HEK293T (cell line): ENCODE results near the gene HBA2.

Experiments used
- ARNT ChIP-seq: fragments of 450-650 bp; IDR thresholded peaks from 2 replicates; pipeline ENCODE4 v1.6.1; 2017; ENCODE audit warnings: mild to moderate bottlenecking
- BHLHE40 ChIP-seq: fragments of 450-650 bp; IDR thresholded peaks from 2 replicates; pipeline ENCODE4 v1.6.1; 2016; ENCODE audit warnings: mild to moderate bottlenecking, moderate library complexity, borderline replicate concordance
- ELF4 ChIP-seq: fragments of 450-650 bp; IDR thresholded peaks from 2 replicates; pipeline ENCODE4 v1.6.1; 2017; ENCODE audit warnings: antibody characterized with exemption
- FOXA1 ChIP-seq: fragments of 450-650 bp; IDR thresholded peaks from 2 replicates; pipeline ENCODE4 v1.6.1; 2016; ENCODE audit warnings: mild to moderate bottlenecking
- FOXK2 ChIP-seq: fragments of 450-650 bp; IDR thresholded peaks from 2 replicates; pipeline ENCODE4 v1.6.1; 2016; ENCODE audit warnings: mild to moderate bottlenecking
- FOXM1 ChIP-seq: fragments of 450-650 bp; IDR thresholded peaks from 2 replicates; pipeline ENCODE4 v1.6.1; 2017; ENCODE audit warnings: mild to moderate bottlenecking, borderline replicate concordance
- HDGF ChIP-seq: fragments of 450-650 bp; IDR thresholded peaks from 2 replicates; pipeline ENCODE4 v1.6.1; 2017; ENCODE audit warnings: antibody characterized with exemption, borderline replicate concordance
- L3MBTL2 ChIP-seq: fragments of 450-650 bp; conservative IDR thresholded peaks from 2 replicates; pipeline ENCODE4 v1.6.1; 2016; ENCODE audit warnings: mild to moderate bottlenecking
- LEF1 ChIP-seq: fragments of 450-650 bp; IDR thresholded peaks from 2 replicates; pipeline ENCODE4 v1.6.1; 2017; ENCODE audit warnings: mild to moderate bottlenecking, borderline replicate concordance
- NFRKB ChIP-seq: fragments of 450-650 bp; IDR thresholded peaks from 2 replicates; pipeline ENCODE4 v1.6.1; 2016; ENCODE audit warnings: mild to moderate bottlenecking, moderate library complexity
- TARDBP ChIP-seq: fragments of 450-650 bp; IDR thresholded peaks from 2 replicates; pipeline ENCODE4 v1.6.1; 2016
- ZNF384 ChIP-seq: fragments of 450-650 bp; IDR thresholded peaks from 2 replicates; pipeline ENCODE4 v1.6.1; 2016

GRCh38 chr16:159136-159849 lies 13.4 kb upstream of the HBA2 start:
- TF ChIP-seq TARDBP: no peak
- TF ChIP-seq FOXM1: no peak
- TF ChIP-seq FOXK2: no peak
- TF ChIP-seq LEF1: no peak
- TF ChIP-seq HDGF: no peak
- no peak for TF ChIP-seq ELF4
- no peak for TF ChIP-seq ZNF384
- no peak for TF ChIP-seq L3MBTL2
- no peak for TF ChIP-seq ARNT
- no peak for TF ChIP-seq FOXA1
- no peak for TF ChIP-seq NFRKB
- no peak for TF ChIP-seq BHLHE40
